T-helper 1 cell treated with Interleukin-12 subunit alpha and Interleukin-12 subunit beta and Interleukin-4 antibody, amounts not matched to agents 30 ng/mL and 1 ng/mL, for 36 hours (primary cell): ENCODE data around the gene SYNC. TPM values are rescaled to one million over a fixed set of nuclear protein-coding genes. Genes with fewer than 3 reads are reported as not detected.
"Not testable (repeated sequence)": the region's sequence is repeated elsewhere in the genome, so short reads cannot be mapped to it uniquely, and the experiment has no call there.

Experiments
- intact Hi-C: fragments of 100-400 bp; cut with micrococcal nuclease; formaldehyde crosslinking; loops from one replicate; pipeline ENCODE4 v1.15.1; 2024
- total RNA-seq: library from RNA; stranded (reverse); gene quantifications from 2 replicates; pipeline ENCODE4 v1.2.3, GENCODE V29; 2022

Gene SYNC
- total RNA-seq, 1 donor from 2014 or later, result not detected

DNA sequence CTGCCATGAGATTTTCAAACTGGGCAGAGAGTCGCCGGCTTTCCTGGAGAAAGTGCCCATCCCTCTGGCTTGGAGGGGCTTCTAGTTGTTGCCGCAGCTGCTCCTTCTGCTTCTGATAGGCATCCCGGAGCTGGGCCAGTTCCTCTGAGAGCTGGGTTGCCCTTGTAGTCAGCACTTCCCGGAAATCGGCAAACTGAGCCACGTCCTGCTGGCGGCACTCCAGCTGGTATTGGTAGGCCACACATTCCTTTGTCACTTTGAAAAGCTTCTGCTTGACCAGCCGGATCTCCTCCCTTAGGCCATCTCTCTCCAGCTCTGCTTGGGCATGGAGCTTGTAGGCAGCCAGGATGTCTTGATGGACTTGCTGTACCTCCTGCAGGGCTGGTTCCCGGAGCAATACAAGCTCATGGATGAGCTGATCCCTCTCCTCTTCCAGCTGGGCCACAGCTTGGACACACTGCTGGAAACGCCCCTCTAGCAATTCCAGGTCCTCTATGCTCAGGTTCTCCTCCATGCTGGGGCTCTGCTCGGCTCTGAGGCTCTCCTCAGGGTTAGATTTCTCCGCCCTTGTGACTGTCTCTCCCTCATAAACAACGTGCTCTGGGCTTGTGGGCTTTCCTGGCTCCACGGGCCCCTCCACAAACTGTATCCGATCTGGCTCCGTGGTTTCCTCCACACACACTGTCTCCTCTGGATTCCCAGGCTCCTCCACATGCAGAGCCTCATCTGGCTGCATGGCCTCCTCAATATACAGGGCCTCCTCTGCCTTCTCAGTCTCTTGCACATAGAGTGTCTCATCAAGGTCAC, 7.3 kb downstream of the SYNC start:
- intact Hi-C loops, result no loop called here

DNA sequence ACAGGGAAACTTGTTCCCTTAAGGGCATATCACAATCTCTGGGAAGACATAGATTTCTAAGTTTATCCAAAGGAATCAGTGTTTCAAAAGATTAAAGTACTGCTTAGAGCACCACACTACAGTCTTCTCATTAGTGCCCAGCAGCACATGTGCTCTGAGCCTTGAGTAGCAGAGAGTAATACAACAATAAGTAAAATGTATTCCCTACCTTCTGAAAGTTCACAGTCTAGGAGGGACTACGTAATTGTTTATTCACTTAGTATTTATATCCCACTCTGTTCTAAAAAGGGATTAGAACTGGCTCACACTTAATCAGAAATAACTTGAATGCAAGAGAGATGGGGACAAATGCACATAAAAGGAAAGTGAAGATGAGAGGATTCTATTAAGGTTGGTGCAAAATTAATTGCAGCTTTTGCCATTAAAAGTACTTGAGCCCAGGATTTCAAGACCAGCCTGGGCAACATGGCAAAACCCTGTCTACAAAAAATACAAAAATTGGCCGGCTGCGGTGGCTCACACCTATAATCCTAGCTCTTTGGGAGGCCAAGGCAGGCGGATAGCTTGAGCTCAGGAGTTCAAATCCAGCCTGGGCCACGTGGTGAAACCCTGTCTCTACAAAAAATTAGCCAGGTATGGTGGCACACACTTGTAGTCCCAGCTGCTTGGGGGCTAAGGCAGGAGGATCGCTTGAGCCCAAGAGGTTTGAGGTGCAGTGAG, 9.0 kb downstream of the SYNC start:
- intact Hi-C loops, result no loop called here

DNA sequence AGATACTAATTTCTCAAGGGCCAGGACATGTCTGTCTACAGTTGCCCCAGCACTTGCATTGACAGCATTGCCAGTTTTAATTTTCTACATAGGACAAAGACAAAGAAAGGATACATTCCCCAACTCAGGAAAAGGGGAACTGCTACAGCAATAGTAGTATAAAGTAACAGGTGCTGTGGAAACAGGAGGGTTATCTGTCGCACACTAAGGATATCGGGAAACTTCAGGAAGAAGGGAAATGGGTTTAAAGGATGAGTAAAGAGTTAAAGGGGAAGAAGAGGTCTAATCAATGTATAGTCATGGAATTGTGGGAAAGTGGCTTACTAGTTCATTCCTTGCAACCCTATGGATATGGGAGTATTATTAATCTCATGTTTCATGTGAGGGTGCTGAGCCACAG, 16.2 kb downstream of the SYNC start:
- intact Hi-C loops, result no loop called here

DNA sequence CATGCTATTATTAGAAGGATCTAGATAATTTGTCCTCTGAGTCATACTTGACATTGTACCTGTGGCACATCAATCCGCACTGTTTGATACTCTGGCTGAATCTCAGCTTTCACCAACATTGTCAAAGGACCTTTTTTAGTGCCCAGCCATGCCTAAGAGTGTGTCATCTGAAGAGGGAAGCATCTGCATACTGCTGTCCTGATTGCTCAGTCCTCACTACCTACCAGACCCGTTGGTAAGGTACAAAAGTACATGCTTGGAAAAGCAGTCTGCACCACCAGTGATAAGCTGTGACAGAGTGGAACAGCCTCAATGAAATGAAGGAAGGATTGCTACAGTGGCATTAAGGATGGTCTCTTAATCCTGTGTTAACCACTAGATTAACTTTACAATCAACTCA, 17.1 kb downstream of the SYNC start:
- intact Hi-C loops, result no loop called here

DNA sequence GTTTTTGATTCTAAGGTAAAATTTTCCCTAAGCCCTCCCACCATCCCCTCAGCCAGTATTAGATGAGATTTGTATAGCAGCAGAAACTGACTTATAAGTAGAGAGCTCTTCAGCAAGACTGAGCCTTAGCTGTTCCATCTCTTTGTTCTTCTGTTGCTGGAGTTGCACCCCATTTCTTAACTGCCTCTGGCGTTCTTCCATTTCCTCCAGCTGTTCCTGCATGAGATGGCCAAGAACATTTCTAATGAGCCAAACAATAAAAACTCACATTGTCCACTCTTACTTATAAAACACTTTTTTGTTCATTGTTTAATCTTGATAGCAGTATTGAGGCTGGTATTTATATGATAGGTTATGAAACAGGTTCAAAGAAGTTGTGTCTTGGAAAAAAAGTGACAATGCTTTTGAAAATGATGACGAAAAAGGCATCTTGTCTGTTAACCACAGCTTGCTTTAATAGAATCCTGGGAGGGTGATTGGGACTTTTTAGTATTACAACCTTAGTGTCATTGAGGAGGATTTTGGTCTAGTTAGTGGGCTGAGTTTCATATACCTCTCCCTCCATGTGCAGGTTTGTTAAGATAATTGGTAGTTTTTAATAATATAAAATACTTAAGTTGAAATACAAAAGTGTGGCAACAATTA, 18.3 kb downstream of the SYNC start:
- intact Hi-C loops, result no loop called here

DNA sequence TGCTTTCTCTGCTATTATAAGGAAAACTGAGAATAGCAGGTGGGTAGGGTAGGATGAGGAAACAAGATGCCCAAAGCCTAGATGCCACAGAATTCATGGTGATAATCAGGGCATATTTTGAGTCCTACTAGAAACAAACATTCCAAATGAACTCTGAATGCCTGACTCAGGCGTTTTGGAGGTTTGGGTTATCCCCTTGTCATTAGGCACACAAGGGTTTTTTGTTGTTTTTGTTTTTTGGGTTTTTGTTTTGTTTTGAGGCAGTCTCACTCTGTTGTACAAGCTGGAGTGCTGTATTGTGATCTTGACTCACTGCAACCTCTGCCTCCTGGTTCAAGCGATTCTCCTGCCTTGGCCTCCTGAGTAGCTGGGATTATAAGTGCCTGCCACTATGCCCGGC, 19.2 kb downstream of the SYNC start:
- intact Hi-C loops, result no loop called here

DNA sequence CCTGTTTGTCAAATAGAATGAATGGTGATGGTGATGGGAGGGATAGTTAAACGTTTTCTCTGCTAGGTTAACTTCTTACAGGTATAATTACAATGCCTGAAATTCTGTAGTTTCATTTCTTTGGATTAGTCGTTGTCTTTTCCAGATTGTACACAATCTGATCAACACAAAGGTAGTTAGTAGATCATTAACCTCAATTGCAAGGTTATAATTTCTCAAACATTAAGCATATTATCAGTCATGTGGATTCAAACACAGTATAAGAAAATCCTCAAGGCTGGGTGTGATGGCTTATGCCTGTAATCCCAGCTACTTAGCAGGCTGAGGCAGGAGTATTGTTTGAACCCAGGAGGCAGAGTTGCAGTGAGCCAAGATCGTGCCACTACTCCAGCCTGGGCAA, 20.6 kb downstream of the SYNC start:
- intact Hi-C loops, result no loop called here

DNA sequence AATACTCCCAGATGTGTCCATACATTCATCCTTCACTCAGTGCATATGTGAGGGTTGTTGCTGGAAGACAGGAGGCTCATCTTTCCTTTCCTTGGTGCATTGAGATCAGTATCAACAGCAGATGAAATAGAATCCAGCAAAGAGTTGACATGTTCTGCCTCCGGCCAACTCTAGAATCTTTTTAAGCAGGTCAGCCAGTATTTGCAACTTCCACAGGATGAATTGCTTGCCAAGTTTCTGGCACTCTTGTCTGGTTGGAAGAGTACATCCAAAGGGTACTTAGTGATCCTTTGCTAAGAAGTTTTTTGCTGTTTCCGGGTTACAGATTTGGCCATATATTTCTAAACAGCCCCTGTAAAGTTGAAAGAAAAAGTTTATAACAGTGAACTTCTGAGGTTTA, 21.1 kb downstream of the SYNC start:
- intact Hi-C loops, result no loop called here

DNA sequence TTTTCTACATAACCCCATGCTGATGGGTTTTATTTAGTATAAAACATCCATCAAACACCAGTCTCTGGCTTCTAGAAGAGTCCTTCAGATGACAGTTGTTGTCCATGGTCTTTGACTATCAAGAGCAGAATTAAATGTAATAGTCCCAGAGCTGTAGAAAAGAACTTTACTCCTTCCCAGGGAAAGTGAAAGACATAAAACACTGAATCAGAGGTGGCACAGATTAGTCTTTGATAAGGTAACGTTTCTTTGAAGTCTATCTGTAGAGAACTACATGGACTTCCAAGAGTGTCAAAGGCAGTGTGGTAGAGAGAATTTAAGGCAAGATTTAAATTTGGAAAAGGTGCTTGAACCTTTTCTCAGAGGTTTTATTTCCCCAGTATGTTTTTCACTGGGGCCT, 21.9 kb downstream of the SYNC start:
- intact Hi-C loops, result no loop called here

DNA sequence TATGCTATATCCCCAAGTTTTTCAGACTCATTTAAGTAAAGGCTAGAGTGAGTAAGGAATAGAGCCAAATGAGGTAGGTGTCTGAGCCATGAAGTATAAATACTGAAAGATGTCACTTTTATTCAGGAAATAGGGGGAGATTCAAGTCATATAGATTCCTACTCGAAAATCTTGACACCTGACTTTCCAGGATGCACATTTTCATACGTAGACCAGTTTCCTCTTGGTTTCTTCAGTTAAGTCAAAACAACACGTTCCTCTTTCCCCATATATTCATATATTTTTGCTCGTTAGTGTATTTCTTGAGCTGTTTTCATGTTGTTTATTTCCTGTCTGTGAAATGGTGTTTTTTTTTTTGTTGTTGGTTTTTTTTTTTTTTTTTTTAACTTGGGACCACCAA, 22.6 kb downstream of the SYNC start:
- intact Hi-C loops, result not testable (repeated sequence)

DNA sequence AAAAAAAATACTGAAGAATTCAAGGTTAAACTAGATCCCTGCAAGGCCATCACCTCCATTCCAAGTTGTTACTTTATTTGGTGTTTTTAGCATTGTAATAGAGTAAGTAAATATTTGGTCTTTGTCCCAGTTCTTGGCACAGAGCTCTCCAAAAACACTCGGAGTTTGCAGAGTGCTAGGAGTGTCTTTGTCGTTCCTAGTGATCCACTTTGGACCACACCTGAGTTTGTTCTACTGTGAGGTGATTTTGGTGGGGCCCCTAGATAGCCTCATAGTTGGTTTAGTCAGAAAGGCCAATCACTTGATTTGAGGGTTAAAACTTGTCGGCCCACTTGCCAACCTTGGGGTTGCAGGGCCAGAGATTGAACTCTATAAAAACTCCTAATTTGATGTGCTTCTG, 25.6 kb downstream of the SYNC start:
- intact Hi-C loops, result no loop called here

DNA sequence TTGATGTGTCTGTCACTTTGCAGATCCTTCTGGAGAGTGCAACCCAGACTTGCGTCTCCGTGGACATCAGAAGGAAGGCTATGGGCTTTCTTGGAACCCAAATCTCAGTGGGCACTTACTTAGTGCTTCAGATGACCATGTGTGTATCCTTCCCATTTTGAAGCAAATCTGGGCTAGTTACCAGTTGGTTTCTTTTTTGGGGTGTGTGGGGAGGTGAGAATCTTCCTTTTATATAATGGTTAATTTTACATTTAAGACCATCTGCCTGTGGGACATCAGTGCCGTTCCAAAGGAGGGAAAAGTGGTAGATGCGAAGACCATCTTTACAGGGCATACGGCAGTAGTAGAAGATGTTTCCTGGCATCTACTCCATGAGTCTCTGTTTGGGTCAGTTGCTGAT, 33.9 kb downstream of the SYNC start:
- intact Hi-C loops, result not testable (repeated sequence)

DNA sequence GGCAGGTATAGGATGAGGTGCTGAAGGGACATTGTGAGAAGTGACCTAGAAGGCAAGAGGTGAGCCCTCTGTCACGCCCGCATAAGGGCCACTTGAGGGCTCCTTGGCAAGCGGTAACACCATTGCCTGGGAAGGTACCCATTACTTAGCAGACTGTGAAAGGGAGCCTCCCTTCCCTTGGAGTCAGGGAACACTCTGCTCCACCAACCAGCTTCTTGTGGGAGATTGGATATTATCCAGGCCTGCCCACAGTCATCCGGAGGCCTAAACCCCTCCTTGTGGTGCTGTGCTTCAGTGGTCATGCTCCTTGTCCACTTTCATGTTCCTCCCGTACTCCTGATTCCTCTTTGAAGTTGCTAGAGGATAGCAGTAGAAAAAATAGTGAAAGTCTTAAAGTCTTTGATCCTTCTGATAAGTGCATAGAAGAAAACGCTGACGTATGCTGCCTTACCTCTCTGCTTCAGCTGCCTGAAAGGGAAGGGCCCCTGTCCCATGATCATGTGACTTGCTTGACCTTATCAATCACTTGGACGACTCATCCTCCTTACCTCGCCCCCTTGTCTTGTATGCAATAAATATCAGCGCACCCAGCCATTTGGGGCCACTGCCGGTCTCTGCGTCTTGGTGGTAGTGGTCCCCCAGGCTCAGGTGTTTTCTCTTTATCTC, 35.5 kb downstream of the SYNC start:
- intact Hi-C loops, result no loop called here

DNA sequence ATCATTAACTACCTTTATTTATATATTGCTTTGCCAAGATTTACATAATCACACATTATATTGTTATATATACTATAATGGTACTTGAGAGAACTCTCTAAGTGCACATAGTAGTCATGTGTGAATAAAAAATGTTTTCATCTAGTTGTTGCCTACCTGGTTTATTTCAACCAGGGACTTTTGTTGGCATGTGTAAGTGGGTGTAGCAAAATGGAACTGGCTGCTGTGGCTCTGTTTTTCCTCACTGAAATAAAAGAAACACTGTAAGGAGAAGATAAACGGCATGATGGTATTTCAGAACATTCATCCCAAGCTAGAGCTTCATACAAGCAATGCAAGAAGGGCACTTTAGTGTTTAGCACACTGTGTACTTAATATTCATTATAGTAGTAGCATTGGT, 36.7 kb downstream of the SYNC start:
- intact Hi-C loops, result no loop called here

DNA sequence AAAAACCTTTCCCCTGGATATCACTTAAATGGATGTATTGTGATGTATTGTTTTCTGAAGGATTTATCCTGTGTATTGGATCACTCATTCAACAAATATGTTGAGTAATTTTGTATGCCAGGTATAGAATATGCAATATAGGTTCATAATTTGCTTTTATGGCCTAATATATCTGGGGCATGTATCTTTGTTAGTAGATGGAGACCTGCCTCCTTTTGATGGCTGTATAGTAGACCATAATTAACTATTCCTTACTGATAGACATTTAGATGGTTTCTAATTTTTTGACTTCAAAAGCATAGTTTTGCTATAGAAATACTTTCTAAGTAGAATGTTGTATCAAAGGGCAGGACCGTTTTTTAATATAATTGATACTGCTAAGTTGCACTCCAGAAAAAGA, 43.0 kb downstream of the SYNC start:
- intact Hi-C loops, result loop anchor here (10.0 kb wide), 1 partner anchor 645 kb away; the partner anchor contains the start of gene KHDRBS1

DNA sequence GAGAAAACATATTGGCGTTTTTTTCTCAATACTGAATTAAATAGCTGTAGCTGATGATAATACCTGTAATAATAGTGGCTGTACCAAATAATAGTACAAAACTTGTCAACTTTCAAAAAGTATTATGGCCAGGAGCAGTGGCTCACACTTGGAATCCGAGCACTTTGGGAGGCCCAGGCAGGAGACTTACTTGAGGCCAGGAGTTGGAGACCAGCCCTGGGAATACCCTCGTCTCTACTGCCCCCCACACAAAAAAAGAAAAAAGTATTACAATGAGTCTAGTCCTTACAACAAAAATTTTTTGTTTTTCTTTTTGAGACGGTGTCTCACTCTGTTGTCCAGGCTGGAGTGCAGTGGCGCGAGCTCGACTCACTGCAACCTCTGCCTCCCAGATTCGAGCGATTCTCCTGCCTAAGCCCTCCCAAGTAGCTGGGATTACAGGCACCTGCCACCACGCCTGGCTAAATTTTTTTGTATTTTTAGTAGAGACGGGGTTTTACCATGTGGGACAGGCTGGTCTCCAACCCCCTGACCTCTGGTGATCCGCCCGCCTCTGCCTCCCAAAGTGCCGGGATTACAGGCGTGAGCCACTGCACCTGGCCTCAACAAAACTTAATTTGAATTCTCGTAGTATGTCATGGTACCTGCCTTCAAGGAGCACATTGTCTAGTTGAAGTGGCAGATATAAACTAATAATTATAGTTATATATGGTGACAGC, 50.2 kb downstream of the SYNC start:
- intact Hi-C loops, result loop anchor here (5.0 to 10.0 kb wide), 3 partner anchors 40 to 710 kb away; partner anchors contain the start of gene KHDRBS1

DNA sequence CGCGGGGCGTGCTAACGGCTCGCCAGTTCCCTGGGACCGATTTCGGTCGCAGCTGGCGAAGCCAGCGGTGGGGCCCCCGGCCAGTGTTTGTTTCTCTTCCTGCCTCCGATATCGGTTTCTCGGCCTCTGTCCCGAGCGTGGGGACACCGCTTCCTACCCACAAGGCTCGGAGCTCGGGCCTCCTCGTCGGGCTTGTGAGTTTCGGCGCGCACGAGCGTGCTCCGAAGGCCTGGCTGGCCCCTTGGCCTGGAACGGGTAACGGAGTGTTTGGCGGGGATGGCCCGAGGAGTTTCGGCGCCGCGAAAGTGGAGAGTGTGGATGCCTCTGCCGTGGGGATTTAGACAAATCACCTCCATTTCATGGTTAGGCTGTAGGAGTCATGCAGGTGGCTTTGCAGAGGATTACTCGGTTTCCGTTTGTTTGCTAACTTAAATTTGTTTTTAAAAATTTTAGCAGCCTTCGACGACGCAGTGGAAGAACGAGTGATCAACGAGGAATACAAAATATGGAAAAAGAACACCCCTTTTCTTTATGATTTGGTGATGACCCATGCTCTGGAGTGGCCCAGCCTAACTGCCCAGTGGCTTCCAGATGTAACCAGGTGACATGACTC, 51.0 kb downstream of the SYNC start:
- intact Hi-C loops, result loop anchor here (1.0 to 10.0 kb wide), 11 partner anchors 39 to 1355 kb away; partner anchors contain the start of genes AK2, AZIN2, CCDC28B and KHDRBS1

DNA sequence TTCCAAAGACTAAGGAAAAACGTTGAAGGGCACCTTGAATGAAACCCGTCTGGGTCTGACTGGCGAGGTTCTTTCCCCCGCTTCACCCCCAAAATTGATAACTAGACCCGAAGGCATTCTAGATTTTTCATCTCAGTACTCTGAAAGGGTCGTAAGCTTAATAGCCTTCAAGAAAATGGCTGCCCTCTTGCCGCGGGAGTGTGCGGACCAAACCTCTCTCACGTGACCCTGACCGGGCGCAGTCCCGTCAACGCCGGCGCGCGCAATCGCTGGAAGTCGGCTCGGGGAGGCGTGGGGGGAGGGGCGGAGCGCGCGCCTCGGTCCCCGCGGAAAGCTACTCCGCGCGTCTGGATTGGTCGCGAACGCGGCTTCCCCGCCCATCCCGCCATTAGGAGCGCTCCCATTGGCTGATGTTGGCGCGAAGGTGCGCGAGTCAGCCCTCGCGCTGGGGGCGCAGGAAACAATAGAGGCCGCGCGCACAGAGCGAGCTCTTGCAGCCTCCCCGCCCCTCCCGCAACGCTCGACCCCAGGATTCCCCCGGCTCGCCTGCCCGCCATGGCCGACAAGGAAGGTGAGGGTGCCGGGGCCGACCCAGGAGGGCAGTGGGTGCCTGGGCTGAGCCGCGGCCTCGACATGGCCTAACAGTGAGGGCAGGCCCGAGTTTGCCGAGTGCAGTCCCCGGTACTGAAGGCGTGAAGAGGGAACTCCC, 51.7 kb downstream of the SYNC start, which contains the start of gene RBBP4:
RBBP4 (plus strand) TSS at position 457 of the 709 bp plus-strand sequence; CDS start at position 556, 99 bp downstream.
- intact Hi-C loops, result loop anchor here (1.0 to 10.0 kb wide), 18 partner anchors 24 to 1354 kb away; partner anchors contain the start of genes AK2, AZIN2, BSDC1 and CCDC28B

DNA sequence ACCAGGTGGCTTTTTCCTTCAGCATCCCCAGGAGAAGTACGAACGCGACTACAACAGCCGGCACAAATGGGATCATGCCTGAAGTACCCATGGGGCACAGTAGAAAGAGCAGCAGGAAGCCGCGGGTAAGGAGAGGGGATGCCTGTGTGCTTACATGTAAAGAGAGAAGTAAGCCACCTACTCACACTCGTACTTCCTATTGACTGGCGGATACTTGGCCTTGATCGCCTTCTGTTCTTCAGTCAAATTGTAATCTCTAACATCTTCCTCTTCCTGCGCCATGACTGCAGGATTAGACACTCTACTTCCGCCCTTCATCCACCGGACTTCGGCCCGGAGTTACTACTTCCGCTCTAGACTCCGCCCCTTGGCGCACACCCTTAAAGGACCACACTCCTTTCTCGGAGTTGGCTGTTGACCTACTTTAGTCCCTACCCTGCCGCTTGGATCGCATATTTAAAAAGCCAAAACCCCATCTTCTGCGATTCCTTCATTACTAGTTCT, 52.3 kb downstream of the SYNC start, which contains the start of gene ZBTB8OS:
ZBTB8OS (minus strand) TSS at position 303 of the 504 bp plus-strand sequence; CDS start at position 282, 21 bp downstream.
- intact Hi-C loops, result loop anchor here (1.0 to 10.0 kb wide), 16 partner anchors 23 to 1353 kb away; partner anchors contain the start of genes AK2, AZIN2, BSDC1 and CCDC28B
